ENCODE measurements around the gene EDARADD. TPM values are rescaled to one million over a fixed set of nuclear protein-coding genes. Genes with fewer than 3 reads are reported as not detected.

EDARADD gene
- total RNA-seq, 1 experiment from 2014 or later = 0.30 TPM

DNA sequence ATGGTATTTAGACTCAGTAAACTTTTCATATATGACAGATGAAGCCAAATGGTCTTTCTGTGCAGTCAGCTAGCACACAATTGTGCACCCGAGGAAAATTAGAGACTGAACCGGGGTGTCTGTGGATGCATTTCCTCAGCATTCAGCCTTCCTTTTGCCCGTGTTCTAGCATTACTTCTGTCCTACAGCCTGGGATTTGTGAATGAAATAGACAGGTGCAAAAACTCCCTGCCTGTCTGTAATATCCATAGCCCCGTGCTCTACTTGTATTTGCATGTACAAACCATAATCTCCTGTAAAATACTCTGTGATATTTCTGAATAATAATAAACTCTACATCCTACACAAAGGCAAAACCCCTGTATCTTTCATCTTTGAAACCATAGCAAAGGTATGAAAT, 64.9 kb downstream of the EDARADD start:
- H3K36me3 ChIP-seq (ENCODE audit: control insufficient read depth in 1 of 2, insufficient read depth in 2 of 2, low read length in 2 of 2) = no peaks in the 10 kb centered on the region
- no peak overlapping the region for H3K27ac ChIP-seq (ENCODE audit: low read depth, low read length)
- H3K9me2 ChIP-seq (ENCODE audit: insufficient read depth) = no peaks in the 10 kb centered on the region
- no peak overlapping the region for H2AFZ ChIP-seq (ENCODE audit: low read depth, low read length, poor library complexity, severe bottlenecking)
- H3K79me2 ChIP-seq (ENCODE audit: insufficient read depth, low read length) = no peaks in the 10 kb centered on the region
- no peaks in the 10 kb centered on the region for H4K20me1 ChIP-seq (ENCODE audit: insufficient read depth)
- TF ChIP-seq TCF7L2 (IDR thresholded peaks at IDR 0.05; ENCODE audit: borderline replicate concordance, extremely low read depth, insufficient read depth, insufficient read length) = no peak
- TF ChIP-seq RAD21 (IDR thresholded peaks at IDR 0.05; ENCODE audit: low read depth) = no peak
- no peak for TF ChIP-seq ZNF274 (IDR thresholded peaks at IDR 0.05; ENCODE audit: low read depth, low read length)
- TF ChIP-seq, protein P1, sequence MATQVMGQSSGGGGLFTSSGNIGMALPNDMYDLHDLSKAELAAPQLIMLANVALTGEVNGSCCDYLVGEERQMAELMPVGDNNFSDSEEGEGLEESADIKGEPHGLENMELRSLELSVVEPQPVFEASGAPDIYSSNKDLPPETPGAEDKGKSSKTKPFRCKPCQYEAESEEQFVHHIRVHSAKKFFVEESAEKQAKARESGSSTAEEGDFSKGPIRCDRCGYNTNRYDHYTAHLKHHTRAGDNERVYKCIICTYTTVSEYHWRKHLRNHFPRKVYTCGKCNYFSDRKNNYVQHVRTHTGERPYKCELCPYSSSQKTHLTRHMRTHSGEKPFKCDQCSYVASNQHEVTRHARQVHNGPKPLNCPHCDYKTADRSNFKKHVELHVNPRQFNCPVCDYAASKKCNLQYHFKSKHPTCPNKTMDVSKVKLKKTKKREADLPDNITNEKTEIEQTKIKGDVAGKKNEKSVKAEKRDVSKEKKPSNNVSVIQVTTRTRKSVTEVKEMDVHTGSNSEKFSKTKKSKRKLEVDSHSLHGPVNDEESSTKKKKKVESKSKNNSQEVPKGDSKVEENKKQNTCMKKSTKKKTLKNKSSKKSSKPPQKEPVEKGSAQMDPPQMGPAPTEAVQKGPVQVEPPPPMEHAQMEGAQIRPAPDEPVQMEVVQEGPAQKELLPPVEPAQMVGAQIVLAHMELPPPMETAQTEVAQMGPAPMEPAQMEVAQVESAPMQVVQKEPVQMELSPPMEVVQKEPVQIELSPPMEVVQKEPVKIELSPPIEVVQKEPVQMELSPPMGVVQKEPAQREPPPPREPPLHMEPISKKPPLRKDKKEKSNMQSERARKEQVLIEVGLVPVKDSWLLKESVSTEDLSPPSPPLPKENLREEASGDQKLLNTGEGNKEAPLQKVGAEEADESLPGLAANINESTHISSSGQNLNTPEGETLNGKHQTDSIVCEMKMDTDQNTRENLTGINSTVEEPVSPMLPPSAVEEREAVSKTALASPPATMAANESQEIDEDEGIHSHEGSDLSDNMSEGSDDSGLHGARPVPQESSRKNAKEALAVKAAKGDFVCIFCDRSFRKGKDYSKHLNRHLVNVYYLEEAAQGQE (IDR thresholded peaks at IDR 0.05; ENCODE audit: low read depth) = no peak
- no peak for TF ChIP-seq SP1 (IDR thresholded peaks at IDR 0.05; ENCODE audit: low read depth)
- TF ChIP-seq CBX3 (IDR thresholded peaks at IDR 0.05; ENCODE audit: low read depth) = no peak
- TF ChIP-seq JUND (IDR thresholded peaks at IDR 0.05) = no peak
- TF ChIP-seq EZH2 (IDR thresholded peaks at IDR 0.05) = no peak
- TF ChIP-seq ELF1 (IDR thresholded peaks at IDR 0.05; ENCODE audit: borderline replicate concordance, low read depth) = no peak
- TF ChIP-seq, protein P2, sequence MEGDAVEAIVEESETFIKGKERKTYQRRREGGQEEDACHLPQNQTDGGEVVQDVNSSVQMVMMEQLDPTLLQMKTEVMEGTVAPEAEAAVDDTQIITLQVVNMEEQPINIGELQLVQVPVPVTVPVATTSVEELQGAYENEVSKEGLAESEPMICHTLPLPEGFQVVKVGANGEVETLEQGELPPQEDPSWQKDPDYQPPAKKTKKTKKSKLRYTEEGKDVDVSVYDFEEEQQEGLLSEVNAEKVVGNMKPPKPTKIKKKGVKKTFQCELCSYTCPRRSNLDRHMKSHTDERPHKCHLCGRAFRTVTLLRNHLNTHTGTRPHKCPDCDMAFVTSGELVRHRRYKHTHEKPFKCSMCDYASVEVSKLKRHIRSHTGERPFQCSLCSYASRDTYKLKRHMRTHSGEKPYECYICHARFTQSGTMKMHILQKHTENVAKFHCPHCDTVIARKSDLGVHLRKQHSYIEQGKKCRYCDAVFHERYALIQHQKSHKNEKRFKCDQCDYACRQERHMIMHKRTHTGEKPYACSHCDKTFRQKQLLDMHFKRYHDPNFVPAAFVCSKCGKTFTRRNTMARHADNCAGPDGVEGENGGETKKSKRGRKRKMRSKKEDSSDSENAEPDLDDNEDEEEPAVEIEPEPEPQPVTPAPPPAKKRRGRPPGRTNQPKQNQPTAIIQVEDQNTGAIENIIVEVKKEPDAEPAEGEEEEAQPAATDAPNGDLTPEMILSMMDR (IDR thresholded peaks at IDR 0.05 in 2 of 3, conservative IDR thresholded peaks at IDR 0.05 in 1 of 3; ENCODE audit: borderline replicate concordance in 1 of 3, insufficient read depth in 1 of 3, low read depth in 2 of 3, low read length in 2 of 3) = no peak
- no peak for TF ChIP-seq ZFX (IDR thresholded peaks at IDR 0.05)
- no peak for TF ChIP-seq POLR2A (IDR thresholded peaks at IDR 0.05; ENCODE audit: borderline replicate concordance, extremely low read depth, insufficient read depth, insufficient read length)
- TF ChIP-seq POLR2AphosphoS5 (IDR thresholded peaks at IDR 0.05; ENCODE audit: low read depth, low read length) = no peak
- ChIA-PET RAD21 (ENCODE audit: low non-redundant PET in 1 of 2, low total read pairs in 2 of 2, uncharacterized antibody in 2 of 2, unreplicated experiment in 2 of 2) (no interaction called here), CTCF (no interaction called here), POLR2A (no interaction called here)
- H3K4me2 ChIP-seq (ENCODE audit: low read length) = no peak overlapping the region
- ATAC-seq = no peak
- H3K9ac ChIP-seq (ENCODE audit: low read length) = no peak overlapping the region
- H3K4me1 ChIP-seq (ENCODE audit: control insufficient read depth in 1 of 2, insufficient read depth in 2 of 2, low read length in 2 of 2) = peaks cover 5 to 8% of the 10 kb centered on the region in 2 experiments; a peak in 3 of 4 replicates
- BruUV-seq (replicated peaks) = no TSS peak
- no peaks in the 10 kb centered on the region for H3K27me3 ChIP-seq (ENCODE audit: insufficient read depth, low read length)
- intact Hi-C loops (cut with micrococcal nuclease) = no loop called here
- no peak overlapping the region for H3K4me3 ChIP-seq (replicated peaks in 1 of 2; ENCODE audit: low read depth in 1 of 2, low read length in 2 of 2)
- no peak for DNase-seq (ENCODE audit: low read depth, low spot score)
- H3K9me3 ChIP-seq (ENCODE audit: control insufficient read depth in 1 of 2, insufficient read depth in 1 of 2, low read depth in 1 of 2, low read length in 2 of 2) = no peaks in the 10 kb centered on the region

Measured in HCT116 (cell line).